Dedifferentiated amniotic fluid mesenchymal stem cell (primary cell): ENCODE data around the gene PTPRJ.
"Not testable (repeated sequence)": the region's sequence is repeated elsewhere in the genome, so short reads cannot be mapped to it uniquely, and the experiment has no call there.

Source experiments
- DNase-seq: peaks from one replicate; pipeline ENCODE4 v3.0.0-alpha.2; 2016; ENCODE audit errors: extremely low spot score

Gene PTPRJ

GRCh38 chr11:48017831-48018527, 37.6 kb downstream of the PTPRJ start:
- no peak for DNase-seq

GRCh38 chr11:48018528-48019216, 38.3 kb downstream of the PTPRJ start:
- DNase-seq: no peak

GRCh38 chr11:48019217-48019584, 38.8 kb downstream of the PTPRJ start:
- no peak for DNase-seq

DNA sequence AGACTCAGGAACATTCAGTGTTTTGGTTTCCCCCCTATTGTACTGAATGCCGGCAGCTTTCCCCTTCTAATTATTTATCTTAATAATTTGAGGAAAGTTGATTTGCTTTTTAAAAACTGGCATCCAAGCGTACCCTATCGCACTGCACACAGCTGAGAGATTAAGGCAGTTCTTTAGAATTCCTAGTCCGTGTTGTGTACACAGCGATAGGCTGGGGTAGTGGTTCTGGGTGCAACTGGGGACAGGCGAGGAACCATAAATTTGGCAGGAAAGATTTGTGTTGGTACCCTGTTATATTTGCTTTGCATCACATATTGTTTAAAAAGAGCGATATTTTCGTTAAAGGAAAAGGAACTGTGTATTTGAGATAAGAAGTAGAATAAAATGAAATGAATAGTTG, 39.2 kb downstream of the PTPRJ start:
- DNase-seq: no peak

DNA sequence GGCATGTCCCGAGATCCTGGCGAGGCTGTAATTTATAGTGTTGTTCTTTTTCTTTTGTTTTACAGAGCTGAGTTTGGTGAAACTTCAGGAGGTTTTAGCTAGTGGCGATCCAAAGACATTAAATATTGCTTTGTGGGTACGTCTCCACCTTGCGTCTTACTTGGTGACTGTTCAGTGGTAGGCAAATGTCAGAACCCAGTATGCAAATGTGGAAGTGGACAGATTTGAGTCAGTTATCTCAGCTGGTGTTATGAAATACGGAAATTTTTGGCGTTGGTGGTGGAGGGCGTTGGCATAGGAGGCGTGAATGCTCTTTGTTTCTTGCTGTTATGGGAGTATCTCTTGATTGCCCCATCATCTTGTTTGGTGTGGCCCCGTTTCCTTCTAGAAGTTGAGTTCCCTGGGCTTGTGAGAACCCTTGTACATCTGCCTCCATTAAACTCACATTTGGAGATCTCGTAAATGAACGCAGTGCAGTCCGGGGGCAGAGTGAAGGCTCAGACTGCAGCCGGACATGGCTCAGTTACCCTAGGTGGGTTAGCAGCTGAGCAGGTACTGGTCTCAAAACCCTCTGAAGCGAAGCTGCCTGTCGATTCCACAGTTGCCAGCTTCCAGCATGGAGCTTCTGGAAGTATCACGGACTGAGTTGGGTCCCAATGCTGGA, 39.9 kb downstream of the PTPRJ start:
- DNase-seq: no peak

- not testable (repeated sequence) for DNase-seq
These were observed 41.0 kb downstream of the PTPRJ start for GRCh38 chr11:48021201-48021820.

DNA sequence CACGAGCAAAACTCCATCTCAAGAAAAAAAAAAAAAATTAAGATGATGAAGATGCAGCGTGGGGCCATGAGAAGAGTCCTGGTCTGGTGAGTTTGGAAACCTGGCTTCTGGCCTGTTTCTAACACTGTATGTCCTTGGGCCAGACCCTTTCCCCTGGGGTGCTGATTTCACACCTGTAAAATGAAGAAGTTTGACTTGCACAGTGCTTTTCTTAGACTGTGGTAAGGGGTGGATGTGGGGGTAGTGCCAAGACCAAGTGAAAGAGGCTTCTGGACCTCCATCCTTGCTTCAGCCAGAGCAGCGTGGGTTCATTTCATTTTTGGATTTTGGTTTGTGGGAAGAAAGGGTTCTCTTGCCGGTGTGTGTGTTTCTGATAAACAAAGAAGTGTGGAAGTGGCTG, 42.1 kb downstream of the PTPRJ start:
- no peak for DNase-seq

DNA sequence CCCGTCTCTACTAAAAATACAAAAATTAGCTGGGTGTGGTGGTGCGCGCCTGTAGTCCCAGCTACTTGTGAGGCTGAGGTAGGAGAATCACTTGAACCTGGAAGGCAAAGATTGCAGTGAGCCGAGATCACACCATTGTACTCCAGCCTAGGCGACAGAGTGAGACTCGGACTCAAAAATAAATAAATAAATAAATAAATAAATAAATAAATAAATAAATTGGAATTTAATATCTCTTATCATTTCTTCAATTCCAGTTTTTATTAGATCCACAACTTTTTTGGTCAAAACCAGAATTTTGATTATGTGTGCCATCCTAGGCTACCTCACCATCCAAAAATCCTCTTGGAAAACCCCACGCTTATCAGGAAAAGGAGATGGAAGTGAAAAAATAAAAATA, 43.2 kb downstream of the PTPRJ start:
- DNase-seq: not testable (repeated sequence)

DNA sequence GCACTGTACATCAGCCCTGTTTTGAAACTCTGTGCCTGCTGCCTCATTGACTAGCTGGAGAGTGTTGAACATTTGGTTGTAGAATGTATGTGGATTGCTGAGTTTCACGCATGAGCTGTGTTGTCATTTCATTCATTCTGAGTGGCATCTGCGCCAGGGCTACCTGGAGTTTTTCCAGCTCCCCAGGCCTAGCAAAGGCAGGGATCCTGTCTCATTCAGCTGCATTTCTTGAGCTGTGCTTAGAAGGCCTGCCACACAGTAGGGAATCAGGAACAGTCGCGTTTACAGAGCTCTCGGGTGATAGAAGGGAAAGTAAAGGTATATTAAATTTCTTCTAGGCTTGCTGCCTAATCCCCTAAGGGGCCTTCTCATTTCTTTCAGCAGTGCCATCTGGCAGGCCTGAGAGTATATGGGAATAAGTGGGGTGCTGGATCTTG, 44.3 kb downstream of the PTPRJ start:
- no peak for DNase-seq

GRCh38 chr11:48025293-48025983, 45.1 kb downstream of the PTPRJ start:
- no peak for DNase-seq

DNA sequence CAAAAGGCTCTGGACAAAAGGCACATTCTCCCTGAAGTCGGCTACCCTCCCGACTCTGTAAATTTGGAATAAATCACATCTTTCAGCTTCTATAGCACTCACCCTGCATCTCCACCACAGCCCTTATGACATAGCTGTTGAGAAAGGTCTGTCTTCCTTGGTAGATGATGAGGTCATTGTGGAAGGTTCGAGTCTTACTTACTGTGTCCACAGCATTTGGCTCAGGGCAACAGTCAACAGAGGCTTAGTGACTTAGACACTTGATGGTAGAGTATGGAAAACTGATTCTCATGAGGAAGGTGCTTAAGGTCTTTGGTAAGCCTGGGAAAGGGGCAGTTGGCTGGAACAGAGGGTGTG, 45.6 kb downstream of the PTPRJ start:
- no peak for DNase-seq

GRCh38 chr11:48028914-48029680, 48.7 kb downstream of the PTPRJ start:
- no peak for DNase-seq

- DNase-seq: no peak
These were observed 49.4 kb downstream of the PTPRJ start for GRCh38 chr11:48029681-48030290.

- no peak for DNase-seq
These were observed 51.2 kb downstream of the PTPRJ start for GRCh38 chr11:48031602-48032001.

GRCh38 chr11:48032721-48033120, 52.4 kb downstream of the PTPRJ start:
- no peak for DNase-seq

DNA sequence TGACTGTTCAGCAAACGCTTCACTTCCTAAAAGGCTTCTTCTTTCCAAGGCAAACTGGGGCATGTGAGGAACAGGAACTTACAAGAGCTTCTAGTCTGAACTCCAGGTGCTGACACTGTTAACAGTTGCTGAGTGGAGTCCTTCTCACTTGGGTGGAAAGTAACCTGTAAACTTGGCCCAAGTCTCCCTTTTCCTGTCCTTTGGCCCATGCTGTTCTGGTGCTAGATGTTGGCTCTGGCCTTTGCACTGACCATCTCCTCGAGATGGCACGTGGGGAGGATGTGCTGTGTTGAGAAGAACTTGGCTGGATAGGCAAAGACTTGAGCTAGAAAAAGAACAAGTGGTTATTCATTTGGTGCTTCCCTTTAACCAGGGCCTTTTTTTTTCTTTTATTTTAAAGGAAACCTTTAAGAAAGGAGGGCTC, 53.6 kb downstream of the PTPRJ start:
- DNase-seq: no peak

DNA sequence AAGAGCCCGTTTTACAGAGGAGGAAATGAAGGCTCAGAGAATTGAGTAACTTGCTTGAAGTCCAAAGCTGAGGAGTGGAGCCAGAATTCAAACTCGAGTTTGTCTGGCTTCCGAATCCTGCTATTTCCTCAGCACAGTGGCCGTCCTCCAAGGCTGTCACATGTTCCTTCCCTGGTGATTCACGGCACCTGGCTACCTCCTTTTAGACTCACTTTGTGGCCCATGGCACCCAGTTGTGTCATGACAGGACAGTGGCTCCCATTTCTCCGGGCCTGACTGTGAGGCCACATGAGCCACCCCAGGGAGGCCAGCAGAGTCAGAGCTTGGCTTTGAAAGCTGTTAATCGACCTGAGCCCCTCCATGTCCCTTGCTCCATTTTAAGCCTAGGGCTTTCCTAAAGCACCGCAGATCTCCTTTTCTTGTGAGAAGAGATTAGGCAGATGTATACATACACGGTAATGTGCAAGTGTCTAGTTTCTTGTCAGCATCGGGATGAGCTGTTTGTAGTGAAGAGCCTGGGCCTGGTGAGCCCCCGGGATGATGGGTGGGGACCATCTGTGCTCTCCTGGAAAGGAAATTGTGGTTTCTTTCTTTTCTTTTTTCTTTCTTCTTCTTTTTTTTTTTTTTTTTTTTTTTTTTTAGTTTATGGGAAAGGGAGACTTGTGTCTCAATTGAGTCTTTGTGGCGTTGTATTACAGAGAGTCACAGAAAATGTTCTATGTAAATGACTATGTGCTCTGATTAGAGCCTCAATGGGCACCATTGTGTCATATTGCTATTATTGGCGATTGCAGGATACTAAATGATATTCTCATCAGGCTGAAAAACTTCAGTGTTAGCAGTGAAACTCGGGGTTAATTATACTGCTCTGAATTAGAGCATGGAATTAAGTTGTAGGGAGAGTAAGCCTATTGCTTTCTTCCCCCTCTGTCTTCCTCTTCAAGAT, 54.8 kb downstream of the PTPRJ start:
- no peak for DNase-seq

- DNase-seq: no peak
These were observed 55.7 kb downstream of the PTPRJ start for GRCh38 chr11:48036011-48036410.

DNA sequence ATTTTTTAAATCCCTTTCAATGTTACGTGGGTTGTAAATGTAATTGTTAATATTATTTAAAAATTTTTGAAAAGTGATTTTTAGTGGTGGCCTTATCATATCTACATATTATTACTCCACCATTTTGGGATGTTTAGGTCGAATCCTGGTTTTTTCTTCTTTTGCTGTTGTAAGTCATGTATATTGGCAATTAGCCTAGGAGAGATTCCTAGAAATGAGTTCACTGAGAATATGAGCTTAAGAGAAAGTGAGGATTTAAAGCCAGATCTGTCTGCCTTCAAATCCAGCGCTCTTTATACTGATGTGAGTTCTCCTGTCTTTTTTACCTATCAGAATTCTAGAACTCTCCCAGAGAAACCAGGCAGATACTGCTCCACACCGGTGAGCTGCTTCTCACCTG, 56.1 kb downstream of the PTPRJ start:
- DNase-seq: no peak
